Measurements from ENCODE around the gene CKAP2L.

Gene CKAP2L

DNA sequence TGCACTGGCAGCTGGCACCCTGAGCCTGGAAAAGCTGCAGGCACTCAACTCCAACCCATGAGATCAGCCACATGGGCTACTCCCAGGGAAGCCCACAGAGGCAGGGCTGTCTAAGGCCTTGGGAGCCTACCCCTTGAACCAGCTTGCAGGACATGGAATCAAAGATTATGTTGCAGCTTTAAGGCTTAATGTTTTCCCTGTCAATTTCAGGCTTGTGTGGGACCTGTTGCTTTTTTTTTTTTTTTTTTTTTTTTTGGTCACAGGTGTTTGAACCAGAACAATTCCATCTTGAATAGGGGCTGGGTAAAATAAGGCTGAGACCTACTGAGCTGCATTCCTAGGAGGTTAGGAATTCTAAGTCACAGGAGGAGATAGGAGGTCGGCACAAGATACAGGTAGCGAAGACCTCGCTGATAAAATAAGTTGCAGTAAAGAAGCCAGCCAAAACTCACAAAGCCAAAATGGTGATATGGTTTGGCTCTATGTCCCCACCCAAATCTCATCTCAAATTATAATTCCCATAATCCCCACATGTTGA lies 27.4 kb upstream of the CKAP2L start:
- DNase-seq: no peak

DNA sequence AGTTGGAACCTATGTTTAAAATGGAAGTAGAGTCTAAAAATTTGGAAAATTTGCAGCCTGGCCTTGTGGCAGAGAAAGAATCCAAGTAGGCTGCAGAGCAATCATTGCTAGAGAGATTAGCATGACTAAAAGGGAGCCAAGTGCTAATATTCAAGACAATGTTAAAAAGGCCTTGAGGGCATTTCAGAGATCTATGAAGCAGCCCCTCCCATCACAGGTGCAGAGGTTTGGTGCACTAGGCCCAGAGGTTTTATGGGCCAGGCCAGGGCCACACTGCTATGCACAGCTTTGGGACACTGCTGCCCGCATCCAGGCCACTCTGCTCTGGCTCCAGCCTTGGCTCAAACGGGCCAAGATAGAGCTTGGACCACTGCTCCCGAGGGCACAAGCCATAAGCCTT lies 26.6 kb upstream of the CKAP2L start:
- DNase-seq: no peak

DNA sequence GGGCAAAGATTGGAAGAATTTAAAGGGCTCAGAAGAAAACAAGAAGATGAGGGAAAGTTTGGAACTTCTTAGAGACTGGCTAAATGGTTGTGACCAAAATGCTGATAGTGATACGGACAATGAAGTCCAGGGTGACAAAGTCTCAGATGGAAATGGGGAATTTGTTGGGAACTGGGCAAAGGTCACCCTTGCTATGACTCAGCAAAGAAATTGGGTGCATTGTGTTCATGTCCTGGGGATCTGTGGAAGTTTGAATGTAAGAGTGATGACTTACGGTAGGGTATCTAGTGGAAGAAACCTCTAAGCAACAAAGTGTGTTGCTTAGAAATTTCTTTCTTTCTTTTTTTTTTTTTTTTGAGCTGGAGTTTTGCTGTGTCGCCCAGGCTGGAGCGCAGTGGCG lies 25.9 kb upstream of the CKAP2L start:
- no peak for DNase-seq

DNA sequence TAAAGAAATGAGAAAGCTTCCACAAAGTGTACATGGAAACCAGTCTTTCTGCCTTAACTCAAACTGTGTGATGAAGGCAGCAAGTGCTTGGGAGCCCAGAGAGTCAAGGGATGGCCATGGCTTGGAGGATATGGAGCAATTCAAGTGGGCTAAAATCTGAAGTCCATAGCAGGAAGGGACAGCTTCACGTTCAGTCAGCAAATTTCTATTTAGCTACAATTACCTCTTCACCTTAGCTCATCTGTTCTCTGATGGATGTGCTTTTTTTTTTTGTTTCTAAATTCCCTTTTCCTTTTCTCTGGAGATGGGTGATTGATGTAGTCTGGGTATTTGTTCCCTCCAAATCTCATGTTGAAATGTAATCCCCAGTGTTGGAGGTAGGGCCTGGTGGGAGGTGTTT lies 24.8 kb upstream of the CKAP2L start:
- no peak for DNase-seq

- no peak for DNase-seq
Measured at GRCh38 chr2:112788653-112789052, 24.2 kb upstream of the CKAP2L start.

DNA sequence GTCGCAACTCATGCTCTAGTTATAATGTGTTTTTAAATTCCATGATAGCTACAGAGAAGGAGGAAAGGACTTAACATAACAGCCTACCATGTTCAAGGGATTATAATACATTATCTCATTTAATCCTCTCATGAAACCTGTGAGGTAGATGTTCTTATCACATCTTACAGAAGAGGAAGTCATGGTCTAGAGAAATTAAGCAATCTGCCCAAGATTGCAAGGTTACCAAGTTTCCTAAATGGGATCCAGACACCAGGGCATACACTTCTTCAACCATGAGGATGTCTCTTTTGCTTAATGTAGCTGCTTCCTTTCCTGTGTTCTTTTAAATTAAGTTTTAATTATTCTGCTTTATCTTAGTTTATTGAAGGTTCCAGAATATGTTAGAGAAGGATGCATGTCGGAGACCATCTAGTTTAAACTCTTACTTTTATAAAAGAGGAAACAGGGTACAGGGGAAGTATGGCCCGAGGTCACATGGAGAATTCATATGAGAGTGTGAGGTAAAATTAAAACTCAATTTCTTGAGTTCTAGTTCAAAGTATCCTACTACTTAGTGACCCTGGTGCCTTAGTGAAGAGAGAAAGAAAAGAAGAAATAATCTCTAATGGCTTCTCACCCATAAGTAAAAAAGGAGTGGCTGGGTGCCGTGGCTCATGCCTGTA lies 23.5 kb upstream of the CKAP2L start:
- no peak for DNase-seq

DNA sequence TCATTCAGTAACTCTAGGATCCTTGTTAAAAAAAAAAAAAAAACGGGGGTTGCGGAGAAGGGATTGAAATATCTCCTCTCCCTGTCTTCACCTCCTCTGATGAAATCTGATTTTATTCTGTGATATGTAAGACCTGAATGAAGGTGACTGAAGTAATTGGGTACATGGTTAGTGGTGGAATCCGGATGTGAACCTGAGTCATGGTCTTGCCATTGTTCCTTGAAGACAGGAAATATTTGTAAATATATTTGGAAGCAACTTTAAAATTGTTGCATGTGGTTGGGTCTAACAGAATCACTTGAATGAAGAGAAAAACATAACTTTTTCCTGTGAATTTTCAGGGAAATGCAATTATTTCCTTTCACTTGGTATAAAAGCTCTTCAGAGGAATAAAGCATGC lies 22.9 kb upstream of the CKAP2L start:
- no peak for DNase-seq

DNA sequence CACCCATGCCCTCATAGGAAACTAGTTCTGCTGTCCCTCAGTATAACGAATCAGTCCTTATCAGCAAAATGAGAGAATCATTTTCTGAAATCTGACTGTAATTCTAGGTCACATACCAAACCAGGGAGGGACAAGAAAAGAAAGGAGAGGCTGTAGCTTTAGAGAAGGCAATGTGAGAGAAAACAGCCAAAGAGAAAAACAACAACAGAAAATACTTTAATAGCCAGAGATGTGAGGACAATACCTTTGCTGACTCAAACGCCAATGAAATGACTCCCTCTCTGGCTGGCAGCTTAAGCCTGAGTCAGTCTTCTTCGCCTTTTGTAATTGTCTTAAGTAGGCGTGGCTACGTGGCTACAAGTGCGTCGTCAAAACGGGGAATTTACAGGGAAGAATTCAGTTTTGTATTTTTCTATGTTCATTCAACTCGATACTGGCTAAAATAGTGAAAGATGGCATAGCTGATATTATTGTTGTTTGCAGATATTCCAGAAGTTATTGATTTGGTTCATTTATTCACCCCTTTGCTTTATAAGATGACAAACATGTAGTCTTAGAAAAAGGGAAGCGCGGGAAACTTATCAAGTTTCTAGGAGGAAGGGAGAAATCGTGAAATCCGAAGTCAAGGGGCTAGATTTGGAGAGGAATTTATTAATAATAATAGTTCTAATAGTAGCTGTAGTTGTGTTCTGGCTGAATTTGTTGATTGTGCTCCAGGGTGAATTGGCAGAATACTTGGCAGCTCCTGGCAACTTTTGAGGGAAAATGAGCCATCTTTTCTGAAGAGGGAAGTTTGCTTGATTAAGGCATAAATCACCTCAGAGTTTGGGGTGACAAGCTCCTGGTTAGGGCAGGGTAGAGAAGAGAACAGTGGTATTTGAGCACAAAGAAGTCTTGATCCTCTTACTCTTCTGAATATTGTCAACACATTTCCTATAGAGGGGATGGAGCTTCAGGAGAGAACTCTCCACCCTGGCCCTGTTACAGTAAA lies 20.1 kb upstream of the CKAP2L start, which contains the start of gene IL1A:
Gene IL1A (minus strand): TSS at position 295 of the 991 bp plus-strand sequence. CDS start 723 bp downstream, outside the sequence.
- DNase-seq: no peak

GRCh38 chr2:112783187-112783714 lies 18.8 kb upstream of the CKAP2L start:
- no peak for DNase-seq

- no peak for DNase-seq
Measured at GRCh38 chr2:112782234-112782799, 17.9 kb upstream of the CKAP2L start.

GRCh38 chr2:112779598-112779997 lies 15.2 kb upstream of the CKAP2L start:
- DNase-seq: no peak

- DNase-seq: no peak
Measured at GRCh38 chr2:112777036-112777435, 12.6 kb upstream of the CKAP2L start.

DNA sequence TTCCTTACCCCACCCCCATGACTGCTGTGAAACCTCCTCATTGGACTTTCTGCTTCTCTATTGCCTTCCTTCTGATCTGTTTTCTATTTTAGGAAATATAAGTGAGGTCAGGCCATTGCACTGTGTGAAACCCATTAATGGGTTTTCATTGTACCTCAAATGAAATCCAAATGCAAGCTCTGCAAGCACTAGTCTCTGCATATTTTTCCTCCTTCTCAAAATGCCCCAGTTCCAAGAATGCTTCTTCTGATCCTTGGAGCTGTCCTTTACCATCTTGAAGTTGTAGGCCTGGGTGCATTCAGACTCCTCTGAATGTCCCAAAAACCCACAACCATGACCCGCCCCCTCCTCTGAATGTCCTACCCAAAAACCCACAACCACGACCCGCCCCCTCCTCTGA lies 11.7 kb upstream of the CKAP2L start:
- DNase-seq: no peak

DNA sequence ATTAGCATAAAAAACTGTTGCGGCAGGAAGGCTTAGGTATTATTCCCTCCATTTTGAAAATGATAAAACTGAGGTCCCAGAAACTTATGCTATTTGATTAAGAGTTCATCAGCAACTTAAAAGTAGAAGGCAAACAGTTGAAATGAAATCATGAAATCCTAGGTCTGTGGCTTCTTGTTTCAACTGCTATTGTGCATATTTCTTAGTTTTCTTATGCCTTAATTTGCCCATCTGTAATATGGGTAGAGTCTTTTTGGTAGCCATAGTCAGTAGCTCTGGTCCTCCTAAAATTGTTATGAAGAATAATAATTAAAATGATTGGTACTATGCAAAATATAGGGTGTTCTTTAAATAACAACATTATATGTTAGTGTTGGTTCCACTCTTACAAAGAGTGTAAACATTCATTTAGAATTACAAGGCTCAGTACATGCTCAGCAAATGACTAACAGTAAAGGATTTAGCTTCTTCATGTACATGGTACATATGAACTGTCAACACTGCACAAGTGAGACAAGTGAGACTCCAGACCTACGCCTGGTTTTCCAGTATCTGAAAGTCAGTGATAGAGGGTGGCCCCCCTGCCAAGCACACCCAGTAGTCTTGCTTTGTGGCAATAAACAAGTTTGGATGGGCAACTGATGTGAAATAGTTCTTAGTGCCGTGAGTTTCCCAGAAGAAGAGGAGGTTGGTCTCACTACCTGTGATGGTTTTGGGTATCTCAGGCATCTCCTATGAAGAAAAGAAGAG lies 10.3 kb upstream of the CKAP2L start:
- no peak for DNase-seq

DNA sequence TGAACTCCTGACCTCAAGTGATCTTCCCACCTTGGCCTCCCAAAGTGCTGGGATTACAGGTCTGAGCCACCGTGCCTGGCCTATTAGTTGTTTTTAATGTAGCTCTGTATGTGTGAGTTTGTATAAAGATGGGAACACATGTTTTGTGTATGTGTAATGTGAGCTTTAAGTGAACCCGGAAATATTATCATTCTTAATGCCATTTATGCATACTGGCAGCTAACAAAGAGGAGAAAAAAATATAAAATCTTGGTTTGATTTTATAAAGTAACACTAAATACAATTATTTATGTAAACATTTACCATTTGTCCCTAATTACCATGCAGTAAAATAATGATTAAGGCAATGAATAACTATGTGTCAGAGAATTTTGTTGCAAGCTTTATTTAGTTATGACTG lies 9.1 kb upstream of the CKAP2L start:
- DNase-seq: no peak

DNA sequence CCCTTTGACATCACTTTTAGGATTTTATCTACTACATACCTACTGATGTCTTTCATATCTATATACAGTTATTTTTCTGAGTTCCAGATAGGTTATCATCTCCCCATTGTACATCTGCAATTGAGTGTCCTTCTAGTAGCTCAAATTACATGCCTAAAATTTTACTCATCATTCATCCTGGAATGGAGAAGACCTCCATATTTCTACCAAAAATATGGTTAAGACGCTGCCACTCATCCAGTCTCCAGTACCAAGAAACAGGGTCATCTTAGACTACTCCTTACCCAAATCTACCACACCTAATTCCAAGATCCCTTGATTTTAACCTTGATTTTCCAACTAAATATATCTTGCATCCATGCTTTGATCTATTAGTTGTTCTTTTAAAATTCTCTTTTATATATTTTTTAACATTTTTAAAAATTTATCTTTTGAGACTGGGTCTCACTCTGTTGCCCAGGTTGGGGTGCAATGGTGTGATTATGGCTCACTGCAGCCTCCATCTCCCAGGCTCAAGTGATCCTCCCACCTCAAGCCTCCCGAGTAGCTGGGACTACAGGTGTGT lies 8.6 kb upstream of the CKAP2L start:
- DNase-seq: no peak

GRCh38 chr2:112772322-112772721 lies 7.9 kb upstream of the CKAP2L start:
- no peak for DNase-seq

- DNase-seq: no peak
Measured at GRCh38 chr2:112768432-112768831, 4.0 kb upstream of the CKAP2L start.

DNA sequence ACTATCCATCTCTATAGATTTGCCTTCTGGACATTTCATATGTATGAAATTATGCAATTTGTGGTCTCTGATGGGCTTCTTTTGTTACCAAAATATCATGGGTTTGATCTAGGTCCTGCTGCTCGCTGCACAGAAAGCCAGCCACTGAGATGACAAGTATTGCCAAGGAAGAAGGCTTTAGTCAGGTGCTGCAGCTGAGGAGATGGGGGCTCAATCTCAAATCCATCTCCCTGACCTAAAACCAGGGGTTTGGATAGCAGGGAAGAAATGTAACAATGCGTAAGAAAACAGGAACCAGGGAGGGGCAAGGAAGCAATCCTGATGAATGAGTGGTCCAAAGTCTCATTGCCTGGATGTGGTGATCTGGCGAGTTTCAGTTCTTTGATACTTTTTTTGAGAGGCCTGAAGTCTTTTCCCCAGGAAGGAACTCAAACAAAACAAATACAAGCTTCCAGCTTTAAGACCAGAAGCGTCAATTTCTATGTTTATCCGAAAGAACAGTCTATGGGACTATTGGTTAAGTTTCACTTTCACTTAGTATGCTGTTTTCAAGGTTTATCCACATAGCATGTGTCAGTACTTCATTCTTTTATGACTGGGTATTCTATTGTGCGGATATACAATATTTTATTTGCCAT lies 3.4 kb upstream of the CKAP2L start:
- DNase-seq: no peak

GRCh38 chr2:112765251-112765650 lies 842 bp upstream of the CKAP2L start:
- no peak for DNase-seq

- DNase-seq: no peak
Measured at GRCh38 chr2:112762276-112762675, 2.1 kb downstream of the CKAP2L start.

DNA sequence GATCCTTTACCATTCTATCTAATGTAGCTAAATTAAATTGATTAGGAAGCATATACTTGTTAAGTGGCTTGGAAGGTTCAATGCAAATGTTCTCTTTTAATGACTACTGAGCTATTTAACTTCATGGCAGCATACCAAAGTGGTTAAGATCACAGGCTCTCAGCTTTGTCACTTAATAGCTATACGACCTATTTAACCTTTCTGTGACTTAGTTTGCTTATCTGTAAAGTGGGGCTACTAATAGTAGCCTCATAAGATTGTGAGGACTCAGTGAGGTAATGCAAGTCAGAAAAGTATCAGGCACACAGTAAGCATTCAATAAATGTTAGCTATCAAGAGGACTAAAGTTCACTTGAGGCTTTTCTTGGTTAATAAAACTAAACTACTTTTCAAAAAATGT lies 4.3 kb downstream of the CKAP2L start:
- no peak for DNase-seq
